Hepatocyte (in vitro differentiated cells): Measurements from ENCODE around the gene PLA2G4A. TPM values are rescaled to one million over a fixed set of nuclear protein-coding genes. Genes with fewer than 3 reads are reported as not detected.
A peak's percentile ranks its signal among the peaks of the same experiment; 100 is the strongest.

Experiments
- DNase-seq: peaks from one replicate; pipeline ENCODE4 v3.0.0-alpha.2; 2016; ENCODE audit warnings: low spot score
- H2AFZ ChIP-seq: fragments of 200-600 bp; sonication (generic); 2 replicates; pipeline ENCODE4 v1.6.0; 2016; ENCODE audit warnings: antibody characterized with exemption, mild to moderate bottlenecking
- H3K27ac ChIP-seq: fragments of 200-600 bp; sonication (generic); 2 replicates; pipeline ENCODE4 v1.5.1; 2016; ENCODE audit warnings: mild to moderate bottlenecking
- H3K27me3 ChIP-seq: fragments of 200-600 bp; sonication (generic); 2 replicates; pipeline ENCODE4 v1.6.1; 2016
- H3K36me3 ChIP-seq: fragments of 200-600 bp; sonication (generic); replicated peaks from 2 replicates; pipeline ENCODE4 v1.5.1; 2016; ENCODE audit warnings: low read depth; ENCODE audit not compliant: insufficient read depth
- H3K4me1 ChIP-seq: fragments of 200-600 bp; sonication (generic); 2 replicates; pipeline ENCODE4 v1.5.1; 2016; ENCODE audit warnings: mild to moderate bottlenecking, moderate library complexity; ENCODE audit not compliant: insufficient read depth
- H3K4me2 ChIP-seq: fragments of 200-600 bp; sonication (generic); 2 replicates; pipeline ENCODE4 v1.6.0; 2016
- H3K4me3 ChIP-seq: fragments of 200-600 bp; sonication (generic); 2 replicates; pipeline ENCODE4 v1.5.1; 2016; ENCODE audit warnings: mild to moderate bottlenecking
- H3K79me2 ChIP-seq: fragments of 200-600 bp; sonication (generic); 2 replicates; pipeline ENCODE4 v1.6.0; 2017; ENCODE audit warnings: mild to moderate bottlenecking
- H3K9me2 ChIP-seq: fragments of 200-600 bp; sonication (generic); replicated peaks from 2 replicates; pipeline ENCODE4 v1.6.0; 2017; ENCODE audit warnings: mild to moderate bottlenecking; ENCODE audit not compliant: insufficient read depth
- H3K9me3 ChIP-seq: fragments of 200-600 bp; sonication (generic); 2 replicates; pipeline ENCODE4 v1.5.1; 2016; ENCODE audit warnings: low read depth, mild to moderate bottlenecking
- H4K20me1 ChIP-seq: fragments of 200-600 bp; sonication (generic); 2 replicates; pipeline ENCODE4 v1.6.0; 2016; ENCODE audit warnings: mild to moderate bottlenecking; ENCODE audit not compliant: insufficient read depth, poor library complexity, severe bottlenecking
- EZH2 ChIP-seq: fragments of 200-600 bp; sonication (generic); IDR thresholded peaks from 2 replicates; pipeline ENCODE4 v1.6.1; 2016; ENCODE audit warnings: antibody characterized with exemption, mild to moderate bottlenecking, borderline replicate concordance
- EZH2phosphoT487 ChIP-seq: fragments of 200-600 bp; sonication (generic); IDR thresholded peaks from one replicate; pipeline ENCODE4 v1.6.1; 2018; ENCODE audit warnings: antibody characterized with exemption, mild to moderate bottlenecking, low read depth, moderate library complexity; ENCODE audit not compliant: unreplicated experiment, severe bottlenecking
- WGBS: methylation state at CpG from one replicate; pipeline ENCODE4 v1.1.6; 2016; ENCODE audit warnings: low lambda C conversion rate; ENCODE audit errors: missing lambda C conversion rate; 5-methylcytosine and 5-hydroxymethylcytosine counted together
- polyA plus RNA-seq: library from polyadenylated mRNA; unstranded; fragments of >200 nt; fragmentation: Nextera tagmentation; extraction: Ambion mirVana; gene quantifications from 2 replicates; pipeline ENCODE4 v1.2.1, GENCODE V29; 2016
- total RNA-seq: library from RNA; depleted of rRNA; stranded (reverse); fragments of >200 nt; gene quantifications from 2 replicates; pipeline ENCODE4 v1.2.3, GENCODE V29; 2014
- TF ChIP-seq, protein P1 (sequence below): fragments of 200-600 bp; sonication (generic); IDR thresholded peaks from 2 replicates; pipeline ENCODE4 v1.5.1; 2016; ENCODE audit warnings: antibody characterized with exemption, mild to moderate bottlenecking; ENCODE audit not compliant: poor library complexity

PLA2G4A gene
- total and polyA plus RNA-seq, 2 experiments from 2014 or later: 21.3 to 24.9 TPM

- peaks cover 5% of the 10 kb centered on the region for H3K4me1 ChIP-seq
- H3K9me2 ChIP-seq: no peaks in the 10 kb centered on the region
- WGBS: 58% methylated on average over 2 of the region's 2 CpGs
- H3K4me3 ChIP-seq: no peak overlapping the region
- H4K20me1 ChIP-seq: no peaks in the 10 kb centered on the region
- no peak overlapping the region for H2AFZ ChIP-seq
- peak; percentile 66 for DNase-seq
- no peaks in the 10 kb centered on the region for H3K79me2 ChIP-seq
- H3K4me2 ChIP-seq: no peak overlapping the region
- no peaks in the 10 kb centered on the region for H3K36me3 ChIP-seq
- no peaks in the 10 kb centered on the region for H3K27me3 ChIP-seq
- H3K27ac ChIP-seq: no peak overlapping the region
- H3K9me3 ChIP-seq: no peaks in the 10 kb centered on the region
- TF ChIP-seq, protein P1, sequence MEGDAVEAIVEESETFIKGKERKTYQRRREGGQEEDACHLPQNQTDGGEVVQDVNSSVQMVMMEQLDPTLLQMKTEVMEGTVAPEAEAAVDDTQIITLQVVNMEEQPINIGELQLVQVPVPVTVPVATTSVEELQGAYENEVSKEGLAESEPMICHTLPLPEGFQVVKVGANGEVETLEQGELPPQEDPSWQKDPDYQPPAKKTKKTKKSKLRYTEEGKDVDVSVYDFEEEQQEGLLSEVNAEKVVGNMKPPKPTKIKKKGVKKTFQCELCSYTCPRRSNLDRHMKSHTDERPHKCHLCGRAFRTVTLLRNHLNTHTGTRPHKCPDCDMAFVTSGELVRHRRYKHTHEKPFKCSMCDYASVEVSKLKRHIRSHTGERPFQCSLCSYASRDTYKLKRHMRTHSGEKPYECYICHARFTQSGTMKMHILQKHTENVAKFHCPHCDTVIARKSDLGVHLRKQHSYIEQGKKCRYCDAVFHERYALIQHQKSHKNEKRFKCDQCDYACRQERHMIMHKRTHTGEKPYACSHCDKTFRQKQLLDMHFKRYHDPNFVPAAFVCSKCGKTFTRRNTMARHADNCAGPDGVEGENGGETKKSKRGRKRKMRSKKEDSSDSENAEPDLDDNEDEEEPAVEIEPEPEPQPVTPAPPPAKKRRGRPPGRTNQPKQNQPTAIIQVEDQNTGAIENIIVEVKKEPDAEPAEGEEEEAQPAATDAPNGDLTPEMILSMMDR: no peak
- TF ChIP-seq EZH2: no peak
- TF ChIP-seq EZH2phosphoT487: no peak
Observed at GRCh38 chr1:186838380-186839040, 9.8 kb downstream of the PLA2G4A start.

DNA sequence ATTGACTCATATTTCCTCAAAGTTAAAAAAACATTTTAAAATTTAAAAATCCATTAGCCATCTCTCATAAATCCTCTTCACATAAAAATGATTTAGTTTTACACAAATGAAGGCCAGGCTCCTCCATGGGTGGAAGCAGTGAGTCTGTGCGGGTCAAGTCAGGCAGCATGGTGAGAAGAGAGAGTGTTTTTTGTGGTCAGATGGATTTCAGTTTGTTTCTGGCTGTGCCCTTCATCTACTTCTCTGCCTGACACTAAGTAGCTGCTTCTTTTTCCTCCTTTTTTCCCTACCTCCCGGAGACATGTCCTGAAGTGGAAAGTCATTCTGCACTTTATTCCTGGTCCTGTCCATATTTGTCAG lies 10.3 kb downstream of the PLA2G4A start:
- WGBS: 83% methylated on average over 2 of the region's 2 CpGs
- Histone ChIP-seq H4K20me1 (no peaks in the 10 kb centered on the region), H3K79me2 (no peaks in the 10 kb centered on the region), H3K27ac (no peak overlapping the region), H3K27me3 (no peaks in the 10 kb centered on the region), H3K9me2 (no peaks in the 10 kb centered on the region), H3K4me1 (peaks cover 5% of the 10 kb centered on the region), H3K4me2 (no peak overlapping the region), H2AFZ (no peak overlapping the region), H3K9me3 (no peaks in the 10 kb centered on the region), H3K36me3 (no peaks in the 10 kb centered on the region), H3K4me3 (no peak overlapping the region)
- DNase-seq: no peak
- TF ChIP-seq EZH2 (no peak), EZH2phosphoT487 (no peak)
- TF ChIP-seq, protein P1: no peak

- TF ChIP-seq EZH2 (no peak), EZH2phosphoT487 (no peak)
- TF ChIP-seq, protein P1: no peak
- Histone ChIP-seq H3K27me3 (no peaks in the 10 kb centered on the region), H3K4me3 (no peak overlapping the region), H3K36me3 (no peaks in the 10 kb centered on the region), H3K4me1 (peaks cover 5% of the 10 kb centered on the region), H3K4me2 (no peak overlapping the region), H3K27ac (no peak overlapping the region), H2AFZ (no peak overlapping the region), H3K9me2 (no peaks in the 10 kb centered on the region), H3K9me3 (no peaks in the 10 kb centered on the region), H4K20me1 (no peaks in the 10 kb centered on the region), H3K79me2 (no peaks in the 10 kb centered on the region)
- WGBS: 50% methylated on average over 3 of the region's 3 CpGs
- DNase-seq: no peak
Observed at GRCh38 chr1:186841599-186841998, 12.8 kb downstream of the PLA2G4A start.

GRCh38 chr1:186842547-186842946 lies 13.8 kb downstream of the PLA2G4A start:
- 84% methylated on average over 4 of the region's 4 CpGs for WGBS
- TF ChIP-seq, protein P1: no peak
- no peak for TF ChIP-seq EZH2
- no peak for TF ChIP-seq EZH2phosphoT487
- no peak overlapping the region for H3K4me3 ChIP-seq

More at GRCh38 chr1:186842547-186842946, 13.8 kb downstream of the PLA2G4A start:
- Histone ChIP-seq H3K36me3 (no peaks in the 10 kb centered on the region), H3K27me3 (no peaks in the 10 kb centered on the region), H4K20me1 (no peaks in the 10 kb centered on the region), H2AFZ (no peak overlapping the region), H3K79me2 (no peaks in the 10 kb centered on the region), H3K27ac (no peak overlapping the region), H3K9me2 (no peaks in the 10 kb centered on the region), H3K4me1 (peaks cover 5% of the 10 kb centered on the region), H3K4me2 (no peak overlapping the region), H3K9me3 (no peaks in the 10 kb centered on the region)
- no peak for DNase-seq
